ENCODE results near the gene FOXL1. TPM values are rescaled to one million over a fixed set of nuclear protein-coding genes. Genes with fewer than 3 reads are reported as not detected.

The FOXL1 gene
- total RNA-seq, 1 experiment from 2014 or later, result 7.5 TPM

- TF ChIP-seq ZBTB33 (IDR thresholded peaks at IDR 0.05; ENCODE audit: extremely low read depth, insufficient replicate concordance, low read length), result no peak
Measured at GRCh38 chr16:86570558-86571529, 7.5 kb upstream of the FOXL1 start (continued).

GRCh38 chr16:86571530-86571915 is 6.8 kb upstream of the FOXL1 start:
- Histone ChIP-seq H3K4me1 (ENCODE audit: control insufficient read depth in 1 of 2, insufficient read depth in 2 of 2, low read length in 2 of 2) (peaks cover 5 to 11% of the 10 kb centered on the region in 2 experiments; a peak in 3 of 4 replicates), H3K4me2 (ENCODE audit: low read length) (no peak overlapping the region), H3K9me2 (ENCODE audit: insufficient read depth) (no peaks in the 10 kb centered on the region), H3K27me3 (ENCODE audit: insufficient read depth, low read length) (0 out of 2 replicates have a peak, but pooled peaks cover 5% of the 10 kb centered on the region), H3K27ac (ENCODE audit: low read depth, low read length) (no peak overlapping the region), H3K9me3 (ENCODE audit: control insufficient read depth in 1 of 2, insufficient read depth in 1 of 2, low read depth in 1 of 2, low read length in 2 of 2) (no peaks in the 10 kb centered on the region), H2AFZ (ENCODE audit: low read depth, low read length, poor library complexity, severe bottlenecking) (no peak overlapping the region), H3K79me2 (ENCODE audit: insufficient read depth, low read length) (no peaks in the 10 kb centered on the region), H3K9ac (ENCODE audit: low read length) (no peak overlapping the region), H3K4me3 (replicated peaks in 1 of 2; ENCODE audit: low read depth in 1 of 2, low read length in 2 of 2) (no peak overlapping the region), H3K36me3 (ENCODE audit: control insufficient read depth in 1 of 2, insufficient read depth in 2 of 2, low read length in 2 of 2) (no peaks in the 10 kb centered on the region), H4K20me1 (ENCODE audit: insufficient read depth) (no peaks in the 10 kb centered on the region)
- TF ChIP-seq ZNF274 (IDR thresholded peaks at IDR 0.05; ENCODE audit: low read depth, low read length) (no peak), FOSL1 (IDR thresholded peaks at IDR 0.05; ENCODE audit: low read depth) (no peak), TCF7L2 (IDR thresholded peaks at IDR 0.05; ENCODE audit: borderline replicate concordance, extremely low read depth, insufficient read depth, insufficient read length) (no peak), POLR2A (IDR thresholded peaks at IDR 0.05; ENCODE audit: borderline replicate concordance, extremely low read depth, insufficient read depth, insufficient read length) (no peak), CEBPB (IDR thresholded peaks at IDR 0.05; ENCODE audit: low read depth) (no peak), SRF (IDR thresholded peaks at IDR 0.05; ENCODE audit: low read depth) (no peak), ZFX (IDR thresholded peaks at IDR 0.05) (no peak), YY1 (IDR thresholded peaks at IDR 0.05; ENCODE audit: extremely low read depth, insufficient replicate concordance, low read depth, low read length) (no peak), EZH2phosphoT487 (IDR thresholded peaks at IDR 0.05; ENCODE audit: borderline replicate concordance) (no peak), CTCF (IDR thresholded peaks at IDR 0.05 in 2 of 3, conservative IDR thresholded peaks at IDR 0.05 in 1 of 3; ENCODE audit: borderline replicate concordance in 1 of 3, insufficient read depth in 1 of 3, low read depth in 2 of 3, low read length in 2 of 3) (no peak), EGR1 (IDR thresholded peaks at IDR 0.05; ENCODE audit: low read depth) (no peak), JUND (IDR thresholded peaks at IDR 0.05) (no peak)
- TF ChIP-seq, protein P1, sequence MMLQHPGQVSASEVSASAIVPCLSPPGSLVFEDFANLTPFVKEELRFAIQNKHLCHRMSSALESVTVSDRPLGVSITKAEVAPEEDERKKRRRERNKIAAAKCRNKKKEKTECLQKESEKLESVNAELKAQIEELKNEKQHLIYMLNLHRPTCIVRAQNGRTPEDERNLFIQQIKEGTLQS (IDR thresholded peaks at IDR 0.05), result no peak
- DNase-seq (ENCODE audit: low read depth, low spot score) (no peak), ATAC-seq (no peak)
- RAD21 ChIA-PET (ENCODE audit: low non-redundant PET in 1 of 2, low total read pairs in 2 of 2, uncharacterized antibody in 2 of 2, unreplicated experiment in 2 of 2), result no interaction called here
- intact Hi-C loops (cut with micrococcal nuclease), result no loop called here
- no TSS peak for BruUV-seq (replicated peaks)
- POLR2A ChIA-PET, result no interaction called here
- CTCF ChIA-PET, result interaction anchor here (1.2 to 1.7 kb wide), 4 partner anchors 189 to 506 kb away, joined by 4 to 7 read pairs (median 5); no protein-coding TSS in a partner anchor

Measured in HCT116 (cell line).